H1 (cell line): ENCODE results near the gene ENTREP1. TPM values are rescaled to one million over a fixed set of nuclear protein-coding genes. Genes with fewer than 3 reads are reported as not detected.

Experiments
- CTCF ChIA-PET: fragments of 300-600 bp; sonication (Branson Sonifier 250); formaldehyde crosslinking; loops from one replicate; lab custom pipeline; 2021; ENCODE audit not compliant: partially characterized antibody; lab: Charles Lee
- POLR2A ChIA-PET: fragments of 300-600 bp; sonication (Branson Sonifier 250); formaldehyde crosslinking; loops from one replicate; lab custom pipeline; 2021; ENCODE audit warnings: inconsistent platforms; ENCODE audit not compliant: partially characterized antibody; lab: Charles Lee
- DNase-seq, 2 experiments: peaks; one replicate each; pipeline versions ENCODE4 v3.0.0 to v3.0.0-alpha.2; 2010 to 2022; ENCODE audit warnings: low spot score in 2 of 2, low read depth in 1 of 2, mixed read lengths in 1 of 2
- FAIRE-seq: peaks from 2 replicates; lab custom pipeline; 2011; peaks lifted over from hg19 to GRCh38; lab: Jason Lieb, UNC
- H2AFZ ChIP-seq: 2 replicates; pipeline ENCODE4 v1.8.1; 2012; ENCODE audit warnings: low read length, inconsistent platforms
- H2AK5ac ChIP-seq: 2 replicates; pipeline ENCODE4 v1.6.1; 2013; ENCODE audit warnings: low read depth, low read length
- H2BK120ac ChIP-seq: replicated peaks from 2 replicates; pipeline ENCODE3; 2013; ENCODE audit warnings: low read depth, low read length, inconsistent platforms
- H2BK12ac ChIP-seq: 2 replicates; pipeline ENCODE4 v1.6.1; 2013; ENCODE audit warnings: low read depth, low read length
- H2BK15ac ChIP-seq: 2 replicates; pipeline ENCODE4 v1.6.1; 2013; ENCODE audit warnings: low read length
- H2BK20ac ChIP-seq: 2 replicates; pipeline ENCODE4 v1.6.1; 2013; ENCODE audit warnings: low read length
- H2BK5ac ChIP-seq: 2 replicates; pipeline ENCODE4 v1.6.1; 2013; ENCODE audit warnings: low read depth, low read length
- H3K14ac ChIP-seq: 2 replicates; pipeline ENCODE4 v1.6.1; 2013; ENCODE audit warnings: inconsistent platforms; ENCODE audit not compliant: insufficient read length
- H3K18ac ChIP-seq: 2 replicates; pipeline ENCODE4 v1.6.1; 2013; ENCODE audit warnings: low read length; ENCODE audit errors: extremely low read depth
- H3K23ac ChIP-seq: 2 replicates; pipeline ENCODE4 v1.6.1; 2013; ENCODE audit warnings: inconsistent platforms; ENCODE audit not compliant: insufficient read length
- H3K23me2 ChIP-seq: 2 replicates; pipeline ENCODE4 v1.6.1; 2013; ENCODE audit warnings: low read depth, low read length
- H3K27ac ChIP-seq: 2 replicates; pipeline ENCODE4 v1.6.1; 2011; ENCODE audit warnings: low read depth, low read length, inconsistent platforms
- H3K27me3 ChIP-seq, 4 experiments: replicated peaks in 1 of 4; 1 replicate in 1 of 4; 2 replicates in 3 of 4; pipeline versions ENCODE4 v1.6.1 to v1.8.1; 2011 to 2013; ENCODE audit warnings: low read length in 3 of 4, mild to moderate bottlenecking in 3 of 4, inconsistent platforms in 2 of 4, mixed read lengths in 2 of 4, moderate library complexity in 1 of 4; ENCODE audit not compliant: control insufficient read depth in 3 of 4, insufficient read depth in 3 of 4; ENCODE audit errors: extremely low read depth in 1 of 4
- H3K36me3 ChIP-seq, 4 experiments: 2 replicates each; pipeline versions ENCODE4 v1.6.1 to v1.8.1; 2011 to 2013; ENCODE audit warnings: mild to moderate bottlenecking in 4 of 4, low read length in 3 of 4, moderate library complexity in 2 of 4, control low read depth in 1 of 4, inconsistent platforms in 1 of 4; ENCODE audit not compliant: insufficient read depth in 4 of 4, control insufficient read depth in 2 of 4
- H3K4ac ChIP-seq: replicated peaks from 2 replicates; pipeline ENCODE3; 2013; ENCODE audit warnings: low read length, low read depth, mixed read lengths, inconsistent platforms; ENCODE audit not compliant: insufficient read length
- H3K4me1 ChIP-seq, 4 experiments: replicated peaks in 1 of 4; 1 replicate in 1 of 4; 2 replicates in 3 of 4; pipeline versions ENCODE4 v1.6.1 to v1.8.1; 2011 to 2013; ENCODE audit warnings: low read length in 3 of 4, inconsistent platforms in 2 of 4, mixed read lengths in 1 of 4; ENCODE audit not compliant: insufficient read depth in 4 of 4, control insufficient read depth in 3 of 4
- H3K4me2 ChIP-seq, 2 experiments: 2 replicates each; pipeline versions ENCODE4 v1.6.1 to v1.8.1; 2011 to 2013; ENCODE audit warnings: low read depth in 2 of 2, low read length in 2 of 2, control low read depth in 1 of 2, inconsistent platforms in 1 of 2, mild to moderate bottlenecking in 1 of 2; ENCODE audit not compliant: insufficient read depth in 1 of 2
- H3K4me3 ChIP-seq, 4 experiments: fragments of 200-600, 300-600 bp in 1 of 4; sonication (generic), shearing (Covaris generic), sonication (Bioruptor Twin) in 1 of 4; 2 replicates each; pipeline versions ENCODE4 v1.5.1 to v1.8.1; 2011 to 2016; ENCODE audit warnings: low read length in 4 of 4, low read depth in 3 of 4, control low read depth in 2 of 4, inconsistent platforms in 2 of 4, mild to moderate bottlenecking in 2 of 4, mixed read lengths in 1 of 4, moderate library complexity in 1 of 4; ENCODE audit not compliant: insufficient read depth in 2 of 4; ENCODE audit errors: extremely low read depth in 1 of 4
- H3K56ac ChIP-seq: replicated peaks from 2 replicates; pipeline ENCODE3; 2013; ENCODE audit warnings: low read depth, mild to moderate bottlenecking, mixed read lengths, low read length, inconsistent platforms; ENCODE audit not compliant: insufficient read length
- H3K79me1 ChIP-seq: 2 replicates; pipeline ENCODE4 v1.6.1; 2013; ENCODE audit warnings: low read depth, low read length, control low read depth
- H3K79me2 ChIP-seq, 2 experiments: 2 replicates each; pipeline versions ENCODE4 v1.6.1 to v1.8.1; 2012 to 2013; ENCODE audit warnings: low read length in 2 of 2, mild to moderate bottlenecking in 2 of 2, inconsistent platforms in 1 of 2; ENCODE audit not compliant: insufficient read depth in 2 of 2, control insufficient read depth in 1 of 2
- H3K9ac ChIP-seq, 4 experiments: replicated peaks in 1 of 4; 1 replicate in 1 of 4; 2 replicates in 3 of 4; pipeline versions ENCODE4 v1.6.1 to v1.8.1; 2011 to 2013; ENCODE audit warnings: low read depth in 3 of 4, low read length in 3 of 4, control low read depth in 2 of 4, mild to moderate bottlenecking in 2 of 4, moderate library complexity in 2 of 4, inconsistent platforms in 1 of 4; ENCODE audit errors: extremely low read depth in 1 of 4
- H3K9me3 ChIP-seq, 2 experiments: 2 replicates each; pipeline versions ENCODE4 v1.6.1 to v1.8.1; 2012 to 2013; ENCODE audit warnings: mild to moderate bottlenecking in 2 of 2, moderate library complexity in 2 of 2, control low read depth in 1 of 2, inconsistent platforms in 1 of 2, low read depth in 1 of 2, low read length in 1 of 2, mixed read lengths in 1 of 2; ENCODE audit not compliant: insufficient read depth in 2 of 2
- H4K20me1 ChIP-seq, 2 experiments: replicated peaks in 1 of 2; 2 replicates each; pipeline versions ENCODE3 to v1.8.1; 2011 to 2013; ENCODE audit warnings: inconsistent platforms in 2 of 2, low read length in 2 of 2, mild to moderate bottlenecking in 1 of 2; ENCODE audit not compliant: insufficient read depth in 2 of 2, control insufficient read depth in 1 of 2
- H4K5ac ChIP-seq: 2 replicates; pipeline ENCODE4 v1.6.1; 2013; ENCODE audit warnings: low read length, low read depth, mixed read lengths, inconsistent platforms; ENCODE audit not compliant: insufficient read length
- H4K8ac ChIP-seq: 2 replicates; pipeline ENCODE4 v1.8.0; 2013; ENCODE audit warnings: mild to moderate bottlenecking, moderate library complexity, low read length, inconsistent platforms; ENCODE audit not compliant: insufficient read depth; ENCODE audit errors: extremely low read depth
- H4K91ac ChIP-seq: replicated peaks from 2 replicates; pipeline ENCODE3; 2013; ENCODE audit warnings: low read length, mixed read lengths, inconsistent platforms; ENCODE audit not compliant: insufficient read length
- BACH1 ChIP-seq: IDR thresholded peaks from 2 replicates; pipeline ENCODE4 v1.6.1; 2012; ENCODE audit warnings: low read length, improper control_type of control experiment
- CTBP2 ChIP-seq: IDR thresholded peaks from 2 replicates; pipeline ENCODE4 v1.7.0; 2011; ENCODE audit warnings: borderline replicate concordance, mild to moderate bottlenecking, moderate library complexity, mixed read lengths, low read length; ENCODE audit not compliant: insufficient read depth, insufficient read length
- GABPA ChIP-seq: IDR thresholded peaks from 2 replicates; pipeline ENCODE4 v1.6.1; 2011; ENCODE audit warnings: mild to moderate bottlenecking, low read length, moderate library complexity, borderline replicate concordance; ENCODE audit not compliant: insufficient read depth
- JUND ChIP-seq: IDR thresholded peaks from 2 replicates; pipeline ENCODE4 v1.6.1; 2011; ENCODE audit warnings: mild to moderate bottlenecking, improper control_type of control experiment, low read length
- KDM5A ChIP-seq: fragments of 200-600 bp; IDR thresholded peaks from 2 replicates; pipeline ENCODE4 v1.7.1; 2012; ENCODE audit warnings: mild to moderate bottlenecking, low read length, inconsistent platforms, mixed read lengths
- NANOG ChIP-seq: IDR thresholded peaks from 2 replicates; pipeline ENCODE4 v1.6.1; 2011; ENCODE audit warnings: low read length, low read depth, mild to moderate bottlenecking, inconsistent platforms; ENCODE audit not compliant: insufficient read depth, poor library complexity, severe bottlenecking
- POLR2AphosphoS5 ChIP-seq: IDR thresholded peaks from 2 replicates; pipeline ENCODE4 v1.6.1; 2011; ENCODE audit warnings: low read depth, low read length
- RNF2 ChIP-seq: fragments of 200-900, 300-1000 bp; sonication (generic); IDR thresholded peaks from 2 replicates; pipeline ENCODE4 v1.7.1; 2016; ENCODE audit warnings: borderline replicate concordance, low read depth, mild to moderate bottlenecking, antibody characterized with exemption, low read length; ENCODE audit not compliant: poor library complexity, severe bottlenecking; ENCODE audit errors: missing control alignments
- SIRT6 ChIP-seq: IDR thresholded peaks from one replicate; pipeline ENCODE4 v1.7.1; 2012; ENCODE audit warnings: low read length, inconsistent platforms
- TAF7 ChIP-seq: optimal IDR thresholded peaks from 2 replicates; pipeline ENCODE3; 2011; ENCODE audit warnings: low read depth, mild to moderate bottlenecking, inconsistent platforms, low read length, moderate library complexity, borderline replicate concordance
- WGBS, 2 experiments: shearing (Covaris generic) in 1 of 2; methylation state at CpG; one replicate each; pipeline versions ENCODE4 v1.1.6 to v1.1.7; 2013 to 2015; ENCODE audit warnings: low lambda C conversion rate in 2 of 2, mixed read lengths in 2 of 2, inconsistent platforms in 1 of 2, low coverage in 1 of 2, missing lambda C conversion rate in 1 of 2; ENCODE audit not compliant: insufficient replicate concordance in 2 of 2, insufficient coverage in 1 of 2, insufficient read length in 1 of 2; ENCODE audit errors: extremely low coverage in 1 of 2, missing lambda C conversion rate in 1 of 2; 5-methylcytosine and 5-hydroxymethylcytosine counted together
- polyA plus RNA-seq, 7 experiments: library from polyadenylated mRNA; depleted of rRNA in 3 of 7; stranded (reverse) in 5 of 7; unstranded in 2 of 7; fragments of >200 nt in 5 of 7; fragments of 200-250 nt in 2 of 7; gene quantifications; 1 replicate in 5 of 7; 2 replicates in 1 of 7; 4 replicates in 1 of 7; pipeline versions ENCODE4 v1.2.1 to v1.2.3, GENCODE V29; 2011 to 2013; ENCODE audit warnings: missing spikeins in 2 of 7, mixed read lengths in 2 of 7
- total RNA-seq: library from RNA; stranded (reverse); fragmentation: NEBNext Ultra II Directional; extraction: Animal tissue kit (Norgen Biotek cat#: 25700); gene quantifications from 2 replicates; pipeline ENCODE4 v1.2.1, GENCODE V29; 2021
- TF ChIP-seq, protein P1 (sequence below): IDR thresholded peaks from 2 replicates; pipeline ENCODE4 v1.6.1; 2012; ENCODE audit warnings: inconsistent platforms

Gene ENTREP1
- total and polyA plus RNA-seq, 2 of the 8 experiments (the other 6 are each of a cell fraction or from before 2014, with no cell fraction given), result 15.3 to 25.0 TPM

DNA sequence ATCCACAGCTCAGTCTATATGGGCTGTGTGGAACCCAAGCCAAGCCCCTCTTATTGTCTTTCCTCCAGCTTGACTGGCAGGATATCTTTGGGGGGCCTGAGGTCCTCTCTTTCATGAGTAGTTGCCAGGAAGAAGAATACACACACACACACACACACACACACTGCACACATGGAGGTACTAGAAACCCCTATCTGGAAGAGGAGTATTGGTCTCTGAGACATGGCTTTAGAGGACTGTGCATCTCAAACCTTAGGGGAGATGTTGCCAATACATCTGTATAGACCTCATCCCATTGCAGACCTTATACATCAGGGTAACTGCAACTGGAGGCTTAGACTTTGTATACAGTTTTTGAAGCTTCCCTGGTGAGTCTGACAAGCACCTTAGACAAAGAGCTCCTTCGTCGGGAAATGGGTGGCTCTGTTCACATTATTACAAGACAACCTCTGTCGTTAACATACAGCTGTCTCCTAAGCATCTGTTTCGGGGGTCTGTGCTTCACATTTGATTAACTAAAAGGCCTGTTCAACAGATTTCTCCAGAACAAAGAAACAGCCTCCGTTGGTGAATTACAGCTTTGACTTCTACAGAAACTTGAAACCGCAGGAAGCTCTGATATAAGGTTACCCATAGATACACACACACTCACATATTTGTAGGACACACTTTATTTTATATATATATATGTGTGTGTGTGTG, 5.5 kb upstream of the ENTREP1 start:
- Histone ChIP-seq H3K79me2 (no peaks in the 10 kb centered on the region), H4K5ac (no peak overlapping the region), H2BK15ac (no peak overlapping the region), H3K9ac (no peak overlapping the region), H2BK12ac (no peak overlapping the region), H2BK120ac (no peak overlapping the region), H4K8ac (no peak overlapping the region; the same call in 1 of the 2 replicates), H2BK5ac (no peak overlapping the region; the same call in 1 of the 2 replicates), H3K4me3 (no peak overlapping the region), H4K91ac (peak overlapping the region; percentile 17), H3K9me3 (peaks cover 0 to 3% of the 10 kb centered on the region in 2 experiments; a peak in 3 of 4 replicates), H3K79me1 (no peaks in the 10 kb centered on the region), H3K14ac (no peak overlapping the region), H3K4me2 (no peak overlapping the region; a peak in 1 of 4 replicates), H2AFZ (peak overlapping the region; percentile 26; the same call in 1 of the 2 replicates), H3K23ac (no peak overlapping the region), H3K23me2 (peaks cover 2% of the 10 kb centered on the region; the same call in 1 of the 2 replicates), H2AK5ac (no peak overlapping the region), H3K18ac (no peak overlapping the region), H3K27ac (no peak overlapping the region), H3K56ac (no peak overlapping the region), H2BK20ac (0 out of 2 replicates have a peak overlapping the region, but pooled peaks have one; percentile 19), H3K4me1 (peaks cover 0 to 9% (median 6%) of the 10 kb centered on the region in 4 experiments; a peak in 4 of 7 replicates), H4K20me1 (no peaks in the 10 kb centered on the region), H3K27me3 (peaks cover 0 to 7% (median under 1%) of the 10 kb centered on the region in 4 experiments; a peak in 1 of 7 replicates), H3K36me3 (no peaks in the 10 kb centered on the region), H3K4ac (peak overlapping the region; percentile 32)
- CTCF ChIA-PET, result interaction anchor here (1.0 to 3.2 kb wide), 4 partner anchors 10 to 162 kb away, joined by 3 to 24 read pairs (median 4); no protein-coding TSS in a partner anchor
- DNase-seq (no peak), FAIRE-seq (peak; percentile 13)
- POLR2A ChIA-PET, result interaction anchor here (0.5 to 5.7 kb wide), 6 partner anchors 8 to 1101 kb away, joined by 3 to 48 read pairs (median 4); no protein-coding TSS in a partner anchor
- 66% methylated on average over 6 of the region's 6 CpGs; no CpG with 5 or more reads in 1 of the 2 experiments for WGBS, 2 experiments
- TF ChIP-seq JUND (no peak), BACH1 (no peak), RNF2 (no peak), GABPA (no peak), TAF7 (no peak), NANOG (no peak), SIRT6 (no peak), CTBP2 (no peak), POLR2AphosphoS5 (no peak), KDM5A (no peak)
- TF ChIP-seq, protein P1, sequence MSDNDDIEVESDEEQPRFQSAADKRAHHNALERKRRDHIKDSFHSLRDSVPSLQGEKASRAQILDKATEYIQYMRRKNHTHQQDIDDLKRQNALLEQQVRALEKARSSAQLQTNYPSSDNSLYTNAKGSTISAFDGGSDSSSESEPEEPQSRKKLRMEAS, result no peak
